ENCODE data around the gene PDIA4.

PDIA4 gene

DNA sequence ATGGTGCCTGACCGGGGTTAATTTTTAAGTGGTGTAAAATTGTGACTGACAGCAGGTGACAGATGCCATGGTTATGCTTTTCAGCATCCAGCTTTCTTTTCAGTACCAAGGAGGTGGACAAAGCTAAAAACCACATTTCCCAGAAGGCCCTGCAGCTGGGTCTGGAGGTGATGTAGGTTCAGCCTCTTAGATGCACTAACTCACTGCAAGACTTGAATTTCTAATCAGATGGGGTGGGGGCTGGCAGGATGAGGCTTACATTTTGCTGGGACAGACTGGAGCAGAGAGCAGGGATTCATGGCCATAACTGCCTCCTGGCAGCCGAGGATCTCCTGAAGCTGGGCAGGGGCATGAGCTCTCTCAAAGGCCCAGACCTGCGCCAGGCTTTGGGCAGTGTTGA is 52.4 kb downstream of the PDIA4 start:
- DNase-seq (ENCODE audit: extremely low read depth in 1 of 2, low read depth in 1 of 2), result no peak

DNA sequence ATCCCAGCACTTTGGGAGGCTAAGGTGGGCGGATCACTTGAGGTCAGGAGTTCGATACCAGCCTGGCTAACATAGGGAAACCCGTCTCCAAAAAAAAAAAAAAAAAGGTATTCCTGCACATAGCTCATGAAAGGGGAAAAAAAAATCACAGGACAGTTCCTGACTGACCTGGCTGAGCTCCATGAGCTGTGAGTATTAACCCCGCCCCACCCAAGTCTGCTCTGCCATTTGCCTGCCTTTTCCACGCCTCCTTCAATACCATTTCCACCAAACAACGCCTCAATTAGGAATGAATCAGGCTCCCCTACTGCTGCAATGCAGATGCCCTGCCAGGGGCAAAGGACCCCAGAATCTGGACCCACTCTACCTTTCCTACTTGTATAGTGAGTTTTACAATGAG is 55.0 kb downstream of the PDIA4 start:
- no peak for DNase-seq (ENCODE audit: extremely low read depth in 1 of 2, low read depth in 1 of 2)

DNA sequence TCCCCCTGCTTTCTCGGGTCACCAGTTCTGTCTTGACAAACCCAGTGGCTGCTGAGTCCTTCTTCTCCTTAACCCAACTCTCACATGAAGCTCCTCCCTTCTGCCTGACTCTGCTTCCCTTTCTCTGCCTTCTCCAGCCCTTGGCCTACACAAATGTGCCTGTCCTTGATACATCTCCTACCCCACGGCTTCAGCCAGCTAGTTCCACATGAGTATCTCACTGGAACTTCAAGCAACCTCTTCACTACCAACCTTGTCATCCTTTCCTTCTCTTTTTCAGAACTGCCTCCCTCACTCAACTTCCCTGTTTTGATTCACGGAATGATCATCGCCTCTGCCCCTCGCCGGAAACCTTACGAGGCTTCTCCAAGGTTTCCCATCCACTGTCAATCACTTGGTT is 55.9 kb downstream of the PDIA4 start:
- DNase-seq (ENCODE audit: extremely low read depth in 1 of 2, low read depth in 1 of 2), result no peak

DNA sequence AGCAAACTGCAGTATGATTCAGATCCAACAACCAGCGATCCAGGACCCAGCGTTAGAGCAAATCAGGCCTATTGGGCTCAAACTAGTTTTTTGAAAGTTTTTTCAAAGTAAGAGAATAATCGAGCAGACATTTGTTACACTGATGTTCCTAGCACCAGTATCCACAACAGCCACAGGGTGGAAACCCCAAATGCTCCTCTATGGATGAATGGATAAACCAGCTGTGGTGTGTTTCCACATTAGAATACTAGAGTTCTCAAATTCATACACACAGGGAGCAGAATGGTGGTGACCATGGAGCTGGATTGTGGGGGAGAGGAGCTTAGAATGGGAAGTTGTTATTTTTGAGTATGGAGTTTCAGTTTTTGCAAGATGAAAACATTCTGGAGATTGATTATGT is 60.7 kb downstream of the PDIA4 start:
- DNase-seq (ENCODE audit: extremely low read depth in 1 of 2, low read depth in 1 of 2), result no peak

DNA sequence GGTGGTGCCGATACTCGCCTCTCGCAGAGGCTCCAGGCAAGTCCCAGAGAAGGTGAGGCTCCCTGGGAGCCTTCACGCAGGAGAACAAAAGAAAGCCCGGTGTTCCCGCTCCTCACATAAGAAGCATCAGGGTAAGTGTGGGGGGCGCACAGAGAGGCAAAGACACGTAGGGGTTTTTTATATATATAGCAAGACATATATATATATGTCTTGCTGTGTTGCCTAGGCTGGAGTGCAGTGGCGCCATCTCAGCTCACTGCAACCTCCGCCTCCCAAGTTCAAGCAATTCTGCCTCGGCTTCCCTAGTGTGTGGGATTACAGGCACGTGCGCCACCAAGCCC is 61.3 kb downstream of the PDIA4 start:
- no peak for DNase-seq (ENCODE audit: extremely low read depth in 1 of 2, low read depth in 1 of 2)

DNA sequence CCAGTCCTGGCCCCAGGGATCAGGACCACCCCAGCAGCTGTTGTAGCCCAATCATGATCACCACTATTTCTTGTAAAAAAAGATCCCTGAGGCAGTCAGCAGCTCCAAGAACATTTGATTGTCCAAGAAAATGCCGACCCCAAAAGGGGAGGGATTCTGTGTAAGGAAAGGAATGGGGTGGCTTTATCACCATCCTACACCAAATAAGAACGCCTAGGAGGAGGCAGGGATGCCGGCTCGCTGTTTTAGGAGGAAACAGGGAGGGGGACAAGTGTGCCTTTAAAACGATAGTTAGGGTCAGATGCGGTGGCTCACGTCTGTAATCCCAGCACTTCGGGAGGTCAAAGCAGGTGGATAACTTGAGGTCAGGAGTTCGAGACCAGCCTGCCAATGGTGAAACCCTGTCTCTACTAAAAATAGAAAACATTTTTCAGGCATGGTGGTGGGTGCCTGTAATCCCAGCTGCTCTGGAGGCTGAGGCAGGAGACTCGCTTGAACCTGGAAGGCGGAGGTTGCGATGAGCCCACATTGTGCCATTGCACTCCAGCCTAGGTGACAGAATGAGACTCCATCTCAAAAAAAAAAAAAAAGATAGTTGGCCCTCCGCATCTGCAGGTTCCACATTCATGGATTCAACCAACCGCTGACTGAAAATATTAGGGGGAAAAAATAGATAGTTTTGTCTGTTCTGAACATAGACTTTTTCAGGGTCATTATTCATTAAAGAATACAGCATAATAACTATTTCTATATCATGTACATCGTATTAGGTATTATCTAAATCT is 63.6 kb downstream of the PDIA4 start:
- DNase-seq (ENCODE audit: extremely low read depth in 1 of 2, low read depth in 1 of 2), result no peak

DNA sequence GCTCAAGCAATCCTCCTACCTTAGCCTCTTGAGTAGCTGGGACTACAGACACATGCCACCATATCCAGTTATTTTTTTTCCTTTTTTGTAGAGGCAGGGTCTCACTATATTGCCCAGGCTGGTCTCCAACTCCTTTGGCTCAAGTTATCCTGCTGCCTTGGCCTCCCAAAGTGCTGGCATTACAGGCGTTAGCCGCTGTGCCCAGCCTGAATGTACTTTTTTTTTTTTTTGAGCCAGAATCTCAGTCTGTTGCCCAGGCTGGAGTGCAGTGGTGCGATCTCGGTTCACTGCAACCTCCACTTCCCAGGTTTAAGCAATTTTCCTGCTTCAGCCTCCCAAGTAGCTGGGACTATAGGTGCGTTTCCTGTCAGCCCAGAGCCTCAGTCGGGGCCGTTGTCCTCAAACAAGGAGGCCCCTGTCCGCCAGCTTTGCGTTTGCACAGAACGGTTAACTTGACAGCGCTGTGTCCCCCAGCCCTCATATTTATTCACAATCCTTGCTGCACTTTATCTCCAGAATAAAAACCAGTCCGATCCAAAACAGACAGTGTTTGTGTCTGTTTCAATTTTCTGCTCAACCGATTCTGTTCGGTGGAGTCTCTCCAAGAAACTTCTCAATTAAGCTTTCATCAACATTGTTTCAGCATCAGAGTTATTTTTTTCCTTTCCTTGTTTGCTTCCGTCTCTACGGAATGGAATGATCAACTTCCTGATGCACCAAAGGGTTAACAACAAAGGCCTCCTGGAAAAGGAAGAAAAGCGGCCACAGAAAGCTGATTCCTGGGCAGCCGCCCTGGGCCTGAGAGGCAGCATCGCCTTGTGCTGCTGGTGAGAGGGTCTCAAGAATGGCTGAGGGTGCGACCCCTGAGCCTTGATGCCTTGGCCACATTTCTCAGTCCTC is 64.5 kb downstream of the PDIA4 start:
- no peak for DNase-seq (ENCODE audit: extremely low read depth in 1 of 2, low read depth in 1 of 2)

DNA sequence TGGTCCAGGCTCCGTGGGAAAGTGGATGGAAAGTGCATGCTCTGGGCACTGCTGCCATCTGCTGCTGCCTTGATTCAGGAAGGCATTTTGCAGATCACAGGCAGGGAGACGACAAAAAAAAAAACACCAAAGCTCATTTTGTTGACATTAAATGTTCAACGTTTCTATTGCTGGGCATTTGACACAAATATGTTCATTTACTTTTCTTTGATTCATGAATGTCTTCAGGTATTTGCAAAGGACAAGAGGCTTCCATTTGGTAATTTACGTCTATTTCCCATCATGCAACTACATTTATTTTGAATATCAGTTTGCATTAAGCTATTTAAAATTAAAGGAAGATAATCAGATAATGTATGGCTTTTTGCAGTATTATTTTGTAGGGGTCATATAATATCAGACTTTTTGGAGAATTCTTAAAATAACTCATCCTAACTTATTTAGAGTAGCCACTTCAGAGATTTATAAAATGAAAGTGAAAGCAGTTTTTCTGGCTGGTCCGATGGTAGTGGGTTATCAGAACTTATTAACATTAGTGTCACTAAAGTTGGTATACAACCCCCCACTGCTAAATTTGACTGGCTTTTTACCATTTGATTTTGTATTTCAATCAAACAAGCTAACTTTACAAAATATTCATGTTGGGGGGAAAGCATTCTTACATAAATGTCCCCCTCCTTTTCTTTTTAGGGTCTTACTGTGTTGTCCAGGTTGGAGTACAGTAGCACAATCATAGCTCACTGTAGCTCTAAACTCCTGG is 65.3 kb downstream of the PDIA4 start:
- no peak for DNase-seq (ENCODE audit: extremely low read depth in 1 of 2, low read depth in 1 of 2)

DNA sequence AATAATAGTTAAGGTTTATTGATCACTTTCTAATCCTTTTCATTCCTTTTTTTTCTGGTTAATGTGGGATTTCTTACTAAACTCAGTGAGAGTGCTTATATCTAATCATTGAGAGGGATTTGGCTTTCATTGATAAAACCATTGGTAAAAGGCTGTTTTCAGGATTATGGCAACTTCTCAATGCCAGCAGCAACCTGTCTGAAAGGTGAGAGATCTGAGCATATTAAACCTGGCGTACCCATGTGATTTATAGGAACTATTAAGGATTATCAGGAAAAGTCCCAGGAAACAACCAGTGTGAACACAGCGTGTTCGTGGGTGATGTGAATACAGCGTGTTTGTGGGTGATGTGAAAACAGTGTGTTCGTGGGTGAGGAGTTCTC is 65.9 kb downstream of the PDIA4 start:
- no peak for DNase-seq (ENCODE audit: extremely low read depth in 1 of 2, low read depth in 1 of 2)

DNA sequence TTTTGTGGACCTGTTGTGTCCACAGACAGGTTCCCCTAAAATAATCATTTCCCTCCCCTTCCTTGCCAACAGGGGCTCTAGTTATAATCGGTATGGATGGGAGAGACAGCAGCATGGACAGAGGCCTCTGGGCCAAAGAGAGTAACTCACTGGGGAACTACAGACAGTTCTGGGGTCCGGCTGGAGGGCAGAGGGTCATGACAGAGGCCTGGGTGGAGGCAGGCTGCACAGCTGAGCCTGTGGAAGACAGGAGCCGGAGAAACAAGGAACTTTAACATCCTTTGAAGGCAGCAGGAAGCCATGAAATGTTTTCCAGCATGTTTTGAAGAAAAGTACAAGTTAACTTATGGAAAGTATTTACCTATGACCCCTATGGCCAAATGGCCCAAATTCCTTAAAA is 68.6 kb downstream of the PDIA4 start:
- no peak for DNase-seq (ENCODE audit: extremely low read depth in 1 of 2, low read depth in 1 of 2)

DNA sequence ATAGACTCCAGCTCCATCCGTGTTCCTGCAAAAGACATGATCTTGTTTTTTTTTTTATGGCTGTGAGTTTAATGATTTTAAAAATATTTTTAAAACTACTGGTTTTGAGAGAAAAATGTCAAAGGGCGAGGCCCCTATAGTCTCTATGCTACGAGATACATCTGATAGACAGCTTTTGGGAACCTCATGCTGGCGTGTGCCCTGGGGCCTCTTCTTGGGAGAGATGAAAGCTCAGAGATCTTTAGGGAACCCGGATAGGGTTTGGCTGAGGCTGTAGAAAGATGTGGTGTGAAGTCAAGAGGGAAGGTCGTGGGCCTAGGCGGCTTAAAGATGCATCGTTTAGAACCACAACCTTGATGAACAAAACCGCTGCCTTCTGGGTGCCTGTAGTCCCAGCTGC is 70.2 kb downstream of the PDIA4 start:
- DNase-seq (ENCODE audit: extremely low read depth in 1 of 2, low read depth in 1 of 2), result no peak

DNA sequence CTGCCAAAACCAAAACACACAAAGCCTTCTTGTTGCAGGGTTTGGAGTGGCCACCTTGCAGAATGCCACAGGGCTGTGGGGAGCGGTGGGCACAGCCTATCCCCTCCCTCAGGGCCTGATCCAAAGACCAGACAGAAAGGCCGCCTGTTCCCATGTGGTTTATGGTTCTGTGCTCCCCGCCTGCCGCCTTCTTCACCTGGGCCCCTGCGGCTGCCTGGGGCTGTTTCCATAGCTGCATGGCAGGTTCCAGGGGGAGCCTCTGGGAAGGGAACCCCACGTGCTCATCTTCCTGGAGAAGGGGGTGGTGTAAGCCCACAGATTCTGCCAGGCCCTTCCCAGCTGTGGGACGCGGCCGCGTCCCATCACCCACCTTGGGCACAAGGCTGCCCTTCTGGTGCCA is 73.5 kb downstream of the PDIA4 start:
- DNase-seq (ENCODE audit: extremely low read depth in 1 of 2, low read depth in 1 of 2), result no peak

DNA sequence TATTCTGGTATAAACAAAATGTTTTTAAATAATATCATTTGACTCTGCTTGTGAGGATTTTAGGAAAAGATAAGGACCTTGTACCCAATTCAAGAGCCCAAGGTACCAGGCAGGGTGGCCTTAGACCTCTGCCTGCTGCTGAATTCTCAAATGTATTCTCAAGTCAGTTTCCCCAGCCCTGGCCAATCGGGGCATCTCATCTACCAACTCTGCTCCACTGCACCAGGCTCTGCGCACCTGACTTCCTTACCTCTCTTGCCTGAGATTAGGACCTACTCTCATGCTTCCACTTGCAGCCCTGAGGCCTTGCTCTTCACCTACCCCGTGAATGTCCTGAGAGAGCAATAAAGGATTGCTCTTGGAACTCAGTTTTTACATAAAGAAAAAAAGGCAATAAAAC is 74.6 kb downstream of the PDIA4 start:
- DNase-seq (ENCODE audit: extremely low read depth in 1 of 2, low read depth in 1 of 2), result no peak

Data from stimulated activated CD8-positive, alpha-beta memory T cell treated with anti-CD3 and anti-CD28 coated beads, Interleukin-7, amount 100 ng/mL, for 48 hours (primary cell).